NB4 (cell line): ENCODE results near the gene SRPRA.

Experiments
- DNase-seq: peaks from one replicate; pipeline ENCODE4 v3.0.0; 2010; ENCODE audit warnings: low read depth
- H3K4me3 ChIP-seq: one replicate; pipeline ENCODE4 v1.5.1; 2011; ENCODE audit warnings: mild to moderate bottlenecking, low read depth, low read length, moderate library complexity
- MYC ChIP-seq: IDR thresholded peaks from 2 replicates; pipeline ENCODE4 v1.6.1; 2011; ENCODE audit warnings: low read depth, low read length
- POLR2A ChIP-seq: IDR thresholded peaks from 2 replicates; pipeline ENCODE4 v1.6.1; 2011; ENCODE audit warnings: mild to moderate bottlenecking; ENCODE audit not compliant: insufficient read length; ENCODE audit errors: extremely low read depth
- TF ChIP-seq, protein P1 (sequence below): IDR thresholded peaks from 2 replicates; pipeline ENCODE4 v1.6.1; 2011; ENCODE audit warnings: low read depth, low read length
- TF ChIP-seq, protein P2 (sequence below): IDR thresholded peaks from one replicate; pipeline ENCODE4 v1.5.1; 2012; ENCODE audit warnings: low read depth, low read length

The SRPRA gene

DNA sequence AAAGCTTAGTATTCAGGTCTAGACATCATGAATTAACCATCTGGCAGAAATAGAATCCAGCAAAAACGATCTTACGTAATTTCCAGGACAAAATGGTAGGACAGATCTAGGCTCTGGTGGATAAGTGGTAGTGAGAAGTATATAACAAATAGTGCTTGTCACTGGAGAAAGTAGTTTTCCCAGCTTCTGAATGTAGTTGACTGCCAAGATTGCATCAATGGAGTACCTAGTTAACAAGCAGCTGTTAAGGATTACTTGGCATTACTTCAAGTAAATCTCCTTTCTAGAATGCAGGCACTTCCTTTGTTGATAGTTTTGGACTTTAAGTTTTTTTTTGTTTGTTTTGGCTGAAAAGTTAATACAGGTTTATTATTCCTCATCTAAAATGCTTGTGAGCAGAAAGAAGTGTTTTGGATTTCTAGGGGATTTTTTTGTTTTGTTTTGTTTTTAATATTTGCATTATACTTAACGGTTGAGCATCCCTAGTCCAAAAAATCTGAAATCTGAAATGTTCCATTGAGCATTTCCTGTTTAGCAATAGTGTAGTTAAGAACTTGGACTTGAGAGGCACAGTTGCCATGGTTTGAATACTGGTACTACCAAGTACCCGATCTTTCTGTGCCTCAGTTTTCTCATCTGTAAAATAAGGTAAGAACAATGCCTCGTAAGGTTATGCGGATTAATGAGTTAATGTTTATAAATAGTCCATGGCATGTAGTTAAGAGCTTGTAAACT lies 36.8 kb downstream of the SRPRA start:
- TF ChIP-seq, protein P1, sequence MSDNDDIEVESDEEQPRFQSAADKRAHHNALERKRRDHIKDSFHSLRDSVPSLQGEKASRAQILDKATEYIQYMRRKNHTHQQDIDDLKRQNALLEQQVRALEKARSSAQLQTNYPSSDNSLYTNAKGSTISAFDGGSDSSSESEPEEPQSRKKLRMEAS: no peak
- TF ChIP-seq, protein P2, sequence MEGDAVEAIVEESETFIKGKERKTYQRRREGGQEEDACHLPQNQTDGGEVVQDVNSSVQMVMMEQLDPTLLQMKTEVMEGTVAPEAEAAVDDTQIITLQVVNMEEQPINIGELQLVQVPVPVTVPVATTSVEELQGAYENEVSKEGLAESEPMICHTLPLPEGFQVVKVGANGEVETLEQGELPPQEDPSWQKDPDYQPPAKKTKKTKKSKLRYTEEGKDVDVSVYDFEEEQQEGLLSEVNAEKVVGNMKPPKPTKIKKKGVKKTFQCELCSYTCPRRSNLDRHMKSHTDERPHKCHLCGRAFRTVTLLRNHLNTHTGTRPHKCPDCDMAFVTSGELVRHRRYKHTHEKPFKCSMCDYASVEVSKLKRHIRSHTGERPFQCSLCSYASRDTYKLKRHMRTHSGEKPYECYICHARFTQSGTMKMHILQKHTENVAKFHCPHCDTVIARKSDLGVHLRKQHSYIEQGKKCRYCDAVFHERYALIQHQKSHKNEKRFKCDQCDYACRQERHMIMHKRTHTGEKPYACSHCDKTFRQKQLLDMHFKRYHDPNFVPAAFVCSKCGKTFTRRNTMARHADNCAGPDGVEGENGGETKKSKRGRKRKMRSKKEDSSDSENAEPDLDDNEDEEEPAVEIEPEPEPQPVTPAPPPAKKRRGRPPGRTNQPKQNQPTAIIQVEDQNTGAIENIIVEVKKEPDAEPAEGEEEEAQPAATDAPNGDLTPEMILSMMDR: no peak
- TF ChIP-seq POLR2A: no peak
- TF ChIP-seq MYC: no peak
- H3K4me3 ChIP-seq: no peak overlapping the region
- DNase-seq: no peak

DNA sequence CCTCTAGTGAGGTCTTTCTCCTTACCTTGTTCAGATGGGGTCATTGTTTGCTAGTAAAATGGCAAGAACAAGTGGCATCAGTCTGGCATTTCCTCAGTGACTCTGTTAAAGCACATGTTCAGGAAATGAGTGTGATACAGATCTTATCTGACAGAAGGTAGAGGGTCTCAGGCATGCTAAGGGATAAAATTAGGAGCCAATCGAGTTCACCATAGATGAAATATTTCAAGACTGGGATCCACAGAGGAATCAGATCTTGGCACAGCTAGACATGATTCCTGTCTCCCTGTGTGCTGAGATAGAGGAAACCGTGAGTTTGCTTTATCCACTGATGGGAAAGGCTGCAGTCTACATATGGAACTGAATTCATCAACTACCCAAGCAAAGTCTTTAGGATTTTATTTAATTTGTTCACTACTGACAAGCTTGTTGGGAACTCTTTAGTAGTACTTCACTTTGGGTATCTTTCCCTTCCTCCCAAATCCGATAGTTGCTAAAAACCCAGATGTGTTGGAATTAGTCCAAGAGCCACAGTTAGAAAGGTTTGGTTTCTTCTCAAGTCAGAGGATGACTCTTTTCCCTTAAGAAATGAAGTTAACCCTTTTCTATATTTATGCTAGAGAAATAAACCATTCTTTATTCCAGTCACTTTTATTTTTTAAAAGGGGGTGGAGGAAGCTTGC lies 38.7 kb downstream of the SRPRA start:
- TF ChIP-seq POLR2A (no peak), MYC (no peak)
- TF ChIP-seq, protein P1: no peak
- TF ChIP-seq, protein P2: no peak
- DNase-seq: no peak
- H3K4me3 ChIP-seq: no peak overlapping the region

DNA sequence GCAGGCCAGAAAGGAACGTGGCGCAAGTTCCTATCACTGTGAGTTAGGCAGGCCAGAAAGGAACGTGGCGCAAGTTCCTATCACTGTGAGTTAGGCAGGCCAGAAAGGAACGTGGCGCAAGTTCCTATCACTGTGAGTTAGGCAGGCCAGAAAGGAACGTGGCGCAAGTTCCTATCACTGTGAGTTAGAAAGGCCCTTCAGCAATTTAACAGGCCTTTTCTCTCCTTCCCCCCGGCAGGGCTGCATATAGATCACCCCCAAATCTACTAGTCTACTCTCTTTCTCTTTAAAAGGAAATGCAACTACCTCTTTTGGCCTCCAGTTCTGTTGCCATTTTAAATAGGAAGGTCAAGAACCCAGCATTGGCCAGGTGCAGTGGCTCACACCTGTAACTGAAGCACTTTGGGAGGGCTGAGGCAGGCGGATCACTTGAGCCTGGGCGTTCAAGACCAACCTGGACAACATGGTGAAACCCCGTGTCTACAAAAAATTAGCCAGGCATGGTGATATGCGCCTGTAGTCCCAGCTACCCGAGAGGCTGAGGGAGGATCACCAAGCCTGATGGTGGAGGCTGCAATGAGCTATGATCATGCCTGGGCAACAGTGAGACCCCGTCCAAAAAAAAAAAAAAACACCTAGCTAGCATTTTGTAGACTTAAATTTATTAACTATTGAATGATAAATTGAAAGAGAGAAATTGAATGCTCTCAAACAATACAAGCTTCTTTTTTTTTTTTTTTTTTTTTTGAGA lies 42.2 kb downstream of the SRPRA start:
- TF ChIP-seq MYC (no peak), POLR2A (no peak)
- TF ChIP-seq, protein P1: no peak
- TF ChIP-seq, protein P2: no peak

DNA sequence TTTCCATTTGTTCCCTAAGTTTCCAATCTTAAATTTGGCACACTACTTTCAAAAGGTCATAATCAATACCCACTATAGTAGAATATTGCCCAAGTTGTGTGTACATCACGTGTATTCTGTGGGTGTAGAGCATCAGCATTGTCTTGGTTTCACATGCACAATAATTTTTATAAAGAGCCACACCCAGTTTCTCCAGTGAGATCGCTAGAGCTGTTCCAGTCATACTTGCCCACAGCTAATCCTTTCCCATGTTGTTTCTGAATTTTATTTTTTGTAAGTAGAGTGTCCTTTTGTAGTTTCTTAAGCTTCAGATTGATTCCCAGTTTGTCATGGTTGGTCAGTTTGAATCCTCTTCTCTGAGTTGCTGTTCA lies 43.4 kb downstream of the SRPRA start:
- no peak for DNase-seq
- H3K4me3 ChIP-seq: no peak overlapping the region
- TF ChIP-seq, protein P2: no peak

More for the DNA sequence above, 42.2 kb downstream of the SRPRA start:
- no peak overlapping the region for H3K4me3 ChIP-seq
- peak; percentile 21 for DNase-seq

DNA sequence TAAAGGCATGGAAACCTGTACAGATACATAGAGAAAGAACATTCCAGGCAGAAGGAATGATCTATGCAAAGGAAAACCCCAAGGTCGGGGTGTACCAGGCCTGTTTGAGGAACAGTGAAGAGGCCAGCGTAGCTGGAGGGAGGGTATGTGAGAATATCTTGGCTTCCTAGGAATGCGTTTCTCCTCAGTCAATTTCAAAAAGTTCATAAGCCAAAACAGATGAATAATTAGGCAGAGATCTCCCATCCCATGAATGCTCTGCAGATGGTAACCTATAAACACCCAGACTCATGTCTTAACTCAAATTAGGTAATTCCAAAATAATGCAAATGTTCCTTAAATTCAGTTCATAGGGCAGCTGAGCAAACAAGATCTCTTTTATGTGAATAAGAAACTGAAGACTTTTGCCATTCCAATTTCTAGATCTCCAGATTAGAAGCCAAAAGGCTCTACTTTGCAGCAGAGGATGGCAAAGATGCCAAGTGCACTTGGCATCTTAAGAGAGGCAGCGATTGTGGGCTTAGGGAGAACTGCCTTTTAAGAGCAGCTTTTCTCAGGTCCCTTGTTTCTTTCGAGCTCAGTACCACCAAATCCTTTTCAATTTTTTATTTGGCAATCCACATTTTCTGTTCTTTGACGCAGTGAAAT lies 43.9 kb downstream of the SRPRA start:
- H3K4me3 ChIP-seq: no peak overlapping the region
- TF ChIP-seq, protein P1: no peak
- TF ChIP-seq, protein P2: no peak
- TF ChIP-seq MYC (no peak), POLR2A (no peak)
- no peak for DNase-seq
